Stimulated activated CD8-positive, alpha-beta memory T cell treated with anti-CD3 and anti-CD28 coated beads, Interleukin-7, amount 100 ng/mL, for 4 hours (primary cell): ENCODE measurements around the gene RGS18.
"Not testable (repeated sequence)": the region's sequence is repeated elsewhere in the genome, so short reads cannot be mapped to it uniquely, and the experiment has no call there.

Source experiments
- DNase-seq, 2 donors: peaks; one replicate each; pipeline ENCODE4 v3.0.0-alpha.2; 2020; ENCODE audit warnings: low read depth in 2 of 2

The RGS18 gene

GRCh38 chr1:192165002-192165401, 6.7 kb downstream of the RGS18 start:
- DNase-seq, result not testable (repeated sequence)

GRCh38 chr1:192167011-192167410, 8.7 kb downstream of the RGS18 start:
- no peak for DNase-seq

- no peak for DNase-seq
Measured at GRCh38 chr1:192167911-192168700, 9.8 kb downstream of the RGS18 start.

GRCh38 chr1:192168964-192169363, 10.7 kb downstream of the RGS18 start:
- DNase-seq, result no peak

DNA sequence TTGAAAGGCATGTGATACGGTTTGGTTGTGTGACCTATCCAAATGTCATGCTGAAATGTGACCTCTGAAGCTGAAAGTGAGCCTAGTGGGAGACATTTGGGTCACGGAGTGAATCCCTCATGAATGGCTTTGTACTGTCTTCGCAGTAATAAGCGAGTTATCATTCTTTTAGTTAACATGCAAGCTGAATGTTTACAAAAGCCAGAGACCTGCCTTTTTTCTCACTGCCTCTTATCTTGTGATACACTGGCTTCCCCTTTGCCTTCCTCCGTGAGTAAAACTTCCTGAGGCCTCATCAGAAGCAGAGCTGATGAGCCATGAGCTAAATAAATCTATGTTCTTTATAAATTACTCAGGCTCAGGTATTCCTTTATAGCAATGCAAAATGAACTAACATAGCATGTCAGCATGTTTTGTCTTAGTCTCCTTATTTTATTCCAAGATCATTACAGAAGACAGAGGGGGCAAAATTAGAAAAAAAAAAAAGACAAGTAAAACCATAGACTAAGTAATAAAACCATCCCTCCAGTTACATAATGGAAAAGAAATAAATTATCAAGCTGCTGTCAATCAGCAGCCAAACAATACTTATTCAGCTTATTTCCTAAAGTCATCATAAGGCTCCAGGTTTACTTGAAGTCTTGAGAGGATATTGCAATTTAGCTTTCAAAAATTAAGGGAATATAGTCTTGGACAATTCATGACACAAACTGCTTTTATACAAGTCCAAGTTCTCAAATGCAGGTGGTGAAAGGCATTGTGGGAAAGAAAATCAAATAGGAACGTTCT, 12.1 kb downstream of the RGS18 start:
- DNase-seq, result no peak

GRCh38 chr1:192171123-192171522, 12.9 kb downstream of the RGS18 start:
- no peak for DNase-seq

DNA sequence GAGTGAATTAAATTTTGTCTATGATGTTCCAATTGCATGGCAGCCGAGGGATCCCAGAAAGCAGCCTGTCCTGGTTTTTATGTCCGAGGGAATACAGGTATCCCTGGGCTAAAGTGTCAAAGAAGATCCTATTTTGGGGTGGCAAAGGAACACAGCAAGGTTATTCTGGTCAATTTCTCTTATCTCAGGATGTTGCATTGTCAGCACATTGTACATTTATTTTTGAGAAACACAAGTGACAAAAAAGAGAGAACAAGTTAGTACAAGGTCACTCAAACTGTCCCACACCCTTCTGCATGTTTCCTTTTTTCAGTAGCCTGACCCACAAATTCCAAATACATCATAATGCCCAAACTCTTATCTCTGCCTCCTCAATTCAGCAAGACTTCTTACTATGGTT, 17.7 kb downstream of the RGS18 start:
- DNase-seq, result no peak

DNA sequence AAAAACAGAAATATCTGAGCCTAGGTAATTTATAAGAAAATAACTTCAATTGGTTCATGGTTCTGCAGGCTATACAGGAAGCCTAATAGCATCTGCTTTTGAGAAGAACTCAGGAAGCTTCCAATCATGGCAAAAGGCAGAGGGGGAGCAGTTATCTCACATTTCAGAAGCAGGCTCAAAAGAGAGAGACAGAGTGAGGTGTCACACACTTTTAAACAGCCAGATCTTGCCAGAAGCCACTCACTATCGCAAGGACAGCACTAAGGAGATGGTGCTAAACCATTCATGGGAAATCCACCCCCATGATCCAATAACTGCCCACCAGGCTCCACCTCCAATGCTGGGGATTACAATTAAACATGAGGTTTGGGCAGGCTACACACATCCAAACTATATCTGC, 25.5 kb downstream of the RGS18 start:
- DNase-seq, result no peak

GRCh38 chr1:192186197-192186596, 27.9 kb downstream of the RGS18 start:
- DNase-seq, result no peak

DNA sequence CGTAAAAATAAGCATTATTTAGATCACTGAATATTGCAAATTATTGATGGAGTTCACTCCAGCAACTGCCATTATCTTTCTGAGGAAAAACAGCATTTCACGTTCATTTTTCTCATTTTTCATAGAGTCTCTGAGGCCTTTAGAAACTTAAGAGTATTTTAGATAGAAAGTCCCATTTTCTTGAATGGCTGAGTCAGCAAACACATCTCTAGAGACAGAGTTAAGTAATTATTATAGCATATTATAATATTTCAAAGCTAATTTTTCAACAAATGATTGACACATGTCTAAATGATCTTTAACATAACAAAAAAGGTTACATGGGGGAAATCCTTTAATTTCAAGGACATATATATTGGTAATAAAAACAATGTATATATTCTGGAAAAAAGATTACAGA, 31.8 kb downstream of the RGS18 start:
- no peak for DNase-seq

GRCh38 chr1:192201303-192201702, 43.0 kb downstream of the RGS18 start:
- no peak for DNase-seq

GRCh38 chr1:192224396-192224795, 66.1 kb downstream of the RGS18 start:
- DNase-seq, result no peak

DNA sequence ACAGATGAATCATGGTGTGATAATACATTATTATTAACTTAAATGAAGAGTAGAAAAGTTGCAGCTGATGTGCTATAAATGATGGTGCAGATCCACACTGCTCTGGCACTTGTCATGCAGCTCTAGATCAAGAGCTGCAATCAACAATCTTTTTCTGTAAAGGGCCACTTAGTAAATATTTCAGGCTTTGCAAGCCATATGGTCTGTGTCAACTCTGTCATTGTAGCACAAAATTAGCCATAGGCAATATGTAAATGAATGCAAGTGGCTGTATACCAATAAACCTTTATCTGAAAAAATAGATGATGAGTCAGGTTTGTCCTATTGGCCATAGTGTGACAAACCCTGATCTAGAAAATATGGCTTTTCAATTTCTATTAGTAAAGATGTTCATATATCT, 66.6 kb downstream of the RGS18 start:
- DNase-seq, result no peak

DNA sequence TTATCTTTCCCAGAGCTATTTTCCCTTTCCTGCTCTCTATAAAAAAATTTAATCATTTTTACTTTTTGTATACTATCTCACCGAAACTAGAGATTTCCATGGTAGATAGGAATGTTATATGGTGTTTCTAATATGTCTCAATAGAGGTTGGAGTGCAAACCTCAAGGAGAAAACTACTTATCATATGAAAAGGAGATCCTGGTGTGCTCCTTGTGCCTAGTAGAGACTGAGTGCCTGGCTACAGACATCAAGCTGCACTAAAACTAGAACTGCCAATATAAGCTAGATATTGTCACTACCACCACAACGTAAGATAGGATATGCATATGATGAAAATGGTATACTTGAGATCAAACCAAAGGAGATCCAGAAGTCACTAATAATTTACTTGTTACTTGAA, 67.0 kb downstream of the RGS18 start:
- DNase-seq, result no peak

- no peak for DNase-seq
Measured at GRCh38 chr1:192225703-192226102, 67.4 kb downstream of the RGS18 start.

- no peak for DNase-seq
Measured at GRCh38 chr1:192227330-192227729, 69.1 kb downstream of the RGS18 start.

DNA sequence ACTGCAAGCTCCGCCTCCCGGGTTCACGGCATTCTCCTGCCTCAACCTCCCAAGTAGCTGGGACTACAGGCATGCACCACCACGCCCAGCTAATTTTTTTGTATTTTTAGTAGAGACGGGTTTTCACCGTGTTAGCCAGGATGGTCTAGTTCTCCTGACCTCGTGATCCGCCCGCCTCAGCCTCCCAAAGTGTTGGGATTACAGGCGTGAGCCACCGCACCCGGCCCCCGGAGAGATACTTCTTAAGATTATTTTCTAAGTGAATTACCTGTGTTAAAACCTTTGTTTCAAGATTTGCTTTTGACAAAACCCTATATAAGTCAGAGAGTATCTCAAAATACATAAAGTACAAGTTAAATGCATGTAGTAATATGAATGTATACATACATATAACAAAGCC, 69.7 kb downstream of the RGS18 start:
- DNase-seq, result not testable (repeated sequence)

- DNase-seq, result no peak
Measured at GRCh38 chr1:192232817-192233417, 74.7 kb downstream of the RGS18 start.

DNA sequence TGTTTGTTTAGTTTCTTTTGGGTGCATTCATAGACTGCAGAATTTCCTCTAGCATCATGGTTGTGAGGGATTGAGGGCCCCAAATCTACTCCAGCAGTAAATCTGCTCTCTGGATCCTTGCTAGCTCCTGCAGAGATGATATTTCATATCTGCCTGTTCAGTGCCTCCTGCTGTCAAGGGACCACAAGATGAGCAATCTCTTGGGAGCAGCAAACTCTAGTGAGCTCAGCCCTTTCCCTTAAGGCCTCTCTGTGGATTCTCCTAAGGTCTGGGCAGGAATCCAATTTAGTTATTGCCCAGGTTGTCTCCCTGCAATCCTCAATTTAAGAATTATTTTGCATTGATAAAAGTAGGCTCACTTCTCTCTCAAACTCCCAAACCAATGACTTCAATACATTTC, 76.9 kb downstream of the RGS18 start:
- no peak for DNase-seq
